Gastrocnemius medialis (tissue), 4 donors: ENCODE data around the gene TMEM132D.

Experiments
- CTCF ChIP-seq, 5 experiments: fragments of 450-650 bp in 3 of 5; fragments of 200-600 bp in 2 of 5; sonication (generic) in 2 of 5; IDR thresholded peaks in 4 of 5; conservative IDR thresholded peaks in 1 of 5; 1 replicate in 4 of 5; 2 replicates in 1 of 5; pipeline ENCODE4 v1.5.1; 2016 to 2019; ENCODE audit warnings: antibody characterized with exemption in 5 of 5, mild to moderate bottlenecking in 3 of 5, moderate library complexity in 3 of 5
- POLR2A ChIP-seq, 2 donors: fragments of 450-650 bp; IDR thresholded peaks; one replicate each; pipeline ENCODE4 v1.6.1; 2017; ENCODE audit warnings: antibody characterized with exemption in 2 of 2, mild to moderate bottlenecking in 2 of 2, moderate library complexity in 2 of 2

DNA sequence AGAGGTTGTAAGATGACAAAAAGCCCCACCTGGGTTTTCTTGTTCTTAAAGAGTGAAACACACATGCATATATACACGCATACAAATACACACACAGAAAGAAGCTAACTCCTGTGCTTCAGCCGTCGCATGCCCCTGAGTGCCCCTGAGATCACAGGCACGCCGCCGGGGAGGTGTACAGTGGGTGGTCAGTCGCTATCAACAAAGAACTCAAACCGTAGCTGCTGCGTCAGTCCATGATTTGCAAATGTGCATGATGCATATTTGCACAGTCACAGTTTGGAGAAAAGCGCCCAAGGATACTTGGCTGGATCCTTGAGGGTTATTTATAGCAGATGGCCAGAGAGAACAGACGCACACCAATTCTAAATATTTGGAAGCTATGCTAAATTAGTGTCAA is 206.9 kb downstream of the TMEM132D start:
- TF ChIP-seq POLR2A (IDR thresholded peaks at IDR 0.05) (no peak), CTCF (IDR thresholded peaks at IDR 0.05 in 4 of 5, conservative IDR thresholded peaks at IDR 0.05 in 1 of 5) (no peak)
